Measurements from ENCODE around the gene LYST. TPM values are rescaled to one million over a fixed set of nuclear protein-coding genes. Genes with fewer than 3 reads are reported as not detected.

The LYST gene
- total RNA-seq, 4 donors from 2014 or later = 22.8 to 46.7 (median 32.1) TPM

- Histone ChIP-seq H3K4me3 (peak overlapping the region in 1 of 4 donors; percentile 21), H3K4me1 (peaks cover 0 to 8% (median 2%) of the 10 kb centered on the region in 4 donors), H3K27ac (no peak overlapping the region), H3K9me3 (no peaks in the 10 kb centered on the region), H3K36me3 (no peaks in the 10 kb centered on the region), H3K27me3 (no peaks in the 10 kb centered on the region)
- WGBS, 2 donors (ENCODE audit: low coverage in 1 of 2) = 57 to 67% methylated on average over 11 to 14 of the region's 14 CpGs
- intact Hi-C loops (cut with DNase I; ENCODE audit: low total_unique reads) = no loop called here
- in situ Hi-C loops (cut with MboI; ENCODE audit: low pct_ligation_motif_present in 1 of 4, low pct_unique_long_range_greater_than_20kb in 1 of 4, low sequenced_read_pairs in 3 of 4) = no loop called here
- DNase-seq = no peak
- no peak for TF ChIP-seq EP300 (IDR thresholded peaks at IDR 0.05; ENCODE audit: low read depth)
- no peak for TF ChIP-seq CTCF (IDR thresholded peaks at IDR 0.05)
- TF ChIP-seq POLR2AphosphoS5 (IDR thresholded peaks at IDR 0.05) = no peak
- no peak for TF ChIP-seq POLR2A (IDR thresholded peaks at IDR 0.05)
These were observed 234.0 kb downstream of the LYST start for GRCh38 chr1:235632506-235633401.

GRCh38 chr1:235631816-235632215 is 234.9 kb downstream of the LYST start:
- DNase-seq = no peak
- no peak overlapping the region for H3K4me3 ChIP-seq
- in situ Hi-C loops (cut with MboI; ENCODE audit: low pct_ligation_motif_present in 1 of 4, low pct_unique_long_range_greater_than_20kb in 1 of 4, low sequenced_read_pairs in 3 of 4) = no loop called here

GRCh38 chr1:235628316-235629005 is 238.2 kb downstream of the LYST start:
- no peak for DNase-seq
- Histone ChIP-seq H3K4me3 (no peak overlapping the region), H3K4me1 (peaks cover 0 to 5% (median 0%) of the 10 kb centered on the region in 4 donors), H3K9me3 (no peaks in the 10 kb centered on the region), H3K27me3 (no peaks in the 10 kb centered on the region), H3K36me3 (no peaks in the 10 kb centered on the region), H3K27ac (no peak overlapping the region)
- WGBS, 2 donors (ENCODE audit: low coverage in 1 of 2) = 92 to 100% methylated on average over 1 to 10 of the region's 10 CpGs
- TF ChIP-seq POLR2A (IDR thresholded peaks at IDR 0.05) (no peak), EP300 (IDR thresholded peaks at IDR 0.05; ENCODE audit: low read depth) (no peak), CTCF (IDR thresholded peaks at IDR 0.05) (no peak), POLR2AphosphoS5 (IDR thresholded peaks at IDR 0.05) (no peak)
- intact Hi-C loops (cut with DNase I; ENCODE audit: low total_unique reads) (no loop called here), in situ Hi-C loops (cut with MboI; ENCODE audit: low pct_ligation_motif_present in 1 of 4, low pct_unique_long_range_greater_than_20kb in 1 of 4, low sequenced_read_pairs in 3 of 4) (no loop called here)

More at GRCh38 chr1:235631816-235632215, 234.9 kb downstream of the LYST start:
- H3K27me3 ChIP-seq = no peaks in the 10 kb centered on the region
- H3K36me3 ChIP-seq = no peaks in the 10 kb centered on the region
- peaks cover 0 to 8% (median 1%) of the 10 kb centered on the region in 4 donors for H3K4me1 ChIP-seq
- intact Hi-C loops (cut with DNase I; ENCODE audit: low total_unique reads) = no loop called here
- TF ChIP-seq EP300 (IDR thresholded peaks at IDR 0.05; ENCODE audit: low read depth) (no peak), CTCF (IDR thresholded peaks at IDR 0.05) (no peak), POLR2AphosphoS5 (IDR thresholded peaks at IDR 0.05) (no peak), POLR2A (IDR thresholded peaks at IDR 0.05) (no peak)
- no peaks in the 10 kb centered on the region for H3K9me3 ChIP-seq
- 89 to 97% methylated on average over 4 to 7 of the region's 7 CpGs for WGBS, 2 donors (ENCODE audit: low coverage in 1 of 2)
- H3K27ac ChIP-seq = no peak overlapping the region

- in situ Hi-C loops (cut with MboI; ENCODE audit: low pct_ligation_motif_present in 1 of 4, low pct_unique_long_range_greater_than_20kb in 1 of 4, low sequenced_read_pairs in 3 of 4) (no loop called here), intact Hi-C loops (cut with DNase I; ENCODE audit: low total_unique reads) (no loop called here)
- TF ChIP-seq POLR2AphosphoS5 (IDR thresholded peaks at IDR 0.05) (no peak), POLR2A (IDR thresholded peaks at IDR 0.05) (no peak), EP300 (IDR thresholded peaks at IDR 0.05; ENCODE audit: low read depth) (no peak), CTCF (IDR thresholded peaks at IDR 0.05) (no peak)
- Histone ChIP-seq H3K27me3 (no peaks in the 10 kb centered on the region), H3K9me3 (no peaks in the 10 kb centered on the region), H3K4me3 (no peak overlapping the region), H3K27ac (no peak overlapping the region), H3K4me1 (peaks cover 0 to 15% (median 2%) of the 10 kb centered on the region in 4 donors), H3K36me3 (no peaks in the 10 kb centered on the region)
- WGBS, 2 donors (ENCODE audit: low coverage in 1 of 2) = 83 to 92% methylated on average over 2 to 4 of the region's 4 CpGs
- no peak for DNase-seq
These were observed 240.9 kb downstream of the LYST start for GRCh38 chr1:235625831-235626230.
